ENCODE data around the gene SLC25A30. TPM values are rescaled to one million over a fixed set of nuclear protein-coding genes. Genes with fewer than 3 reads are reported as not detected.

The SLC25A30 gene
- total and polyA plus RNA-seq, 4 donors: 5.4 to 59.2 (median 17.8) TPM

DNA sequence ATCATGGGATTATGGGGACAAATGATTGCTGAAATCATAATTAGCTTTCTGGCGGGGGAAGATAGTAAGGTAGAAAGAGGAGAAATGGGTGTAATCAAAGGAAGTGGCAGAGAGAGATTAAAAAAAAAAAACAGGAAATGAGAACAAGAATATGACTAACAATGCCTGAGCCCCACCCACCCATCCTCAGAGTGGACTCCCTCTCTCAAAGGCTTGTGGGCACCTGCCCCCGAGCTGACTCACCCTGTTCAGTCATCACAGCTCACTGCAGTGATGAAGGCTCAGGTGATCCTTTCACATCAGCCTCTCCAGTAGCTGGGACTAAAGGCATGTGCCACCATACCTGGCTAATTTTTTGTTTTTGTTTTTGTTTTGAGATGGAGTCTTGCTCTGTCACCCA lies 50.8 kb downstream of the SLC25A30 start:
- Histone ChIP-seq H3K4me1 (ENCODE audit: control insufficient read depth in 4 of 4, insufficient read depth in 4 of 4, low read length in 3 of 4) (peaks cover 0 to 7% (median 3%) of the 10 kb centered on the region in 4 donors), H3K27ac (ENCODE audit: low read depth in 1 of 2, low read length in 2 of 2) (no peak overlapping the region), H3K4me3 (ENCODE audit: low read depth in 1 of 3, low read length in 3 of 3) (no peak overlapping the region), H3K9ac (ENCODE audit: low read depth in 1 of 2, low read length in 2 of 2) (no peak overlapping the region), H3K36me3 (ENCODE audit: control insufficient read depth in 4 of 4, insufficient read depth in 3 of 4, low read depth in 1 of 4, low read length in 3 of 4) (peaks cover 0 to 5% (median 2%) of the 10 kb centered on the region in 4 donors), H3K27me3 (ENCODE audit: control insufficient read depth in 4 of 4, insufficient read depth in 4 of 4, low read length in 3 of 4) (no peaks in the 10 kb centered on the region), H3K9me3 (ENCODE audit: control insufficient read depth in 4 of 4, low read length in 3 of 4) (no peaks in the 10 kb centered on the region)
- 52% methylated on average over 2 of the region's 2 CpGs for WGBS
- DNase-seq (ENCODE audit: low spot score): no peak
- TF ChIP-seq RXRA (IDR thresholded peaks at IDR 0.05) (no peak), HNF4A (conservative IDR thresholded peaks at IDR 0.05) (no peak), JUND (IDR thresholded peaks at IDR 0.05) (no peak), ZBTB33 (IDR thresholded peaks at IDR 0.05) (no peak), SP1 (IDR thresholded peaks at IDR 0.05) (no peak), FOXA2 (IDR thresholded peaks at IDR 0.05) (no peak)
- TF ChIP-seq, protein P1, sequence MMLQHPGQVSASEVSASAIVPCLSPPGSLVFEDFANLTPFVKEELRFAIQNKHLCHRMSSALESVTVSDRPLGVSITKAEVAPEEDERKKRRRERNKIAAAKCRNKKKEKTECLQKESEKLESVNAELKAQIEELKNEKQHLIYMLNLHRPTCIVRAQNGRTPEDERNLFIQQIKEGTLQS (IDR thresholded peaks at IDR 0.05): no peak

DNA sequence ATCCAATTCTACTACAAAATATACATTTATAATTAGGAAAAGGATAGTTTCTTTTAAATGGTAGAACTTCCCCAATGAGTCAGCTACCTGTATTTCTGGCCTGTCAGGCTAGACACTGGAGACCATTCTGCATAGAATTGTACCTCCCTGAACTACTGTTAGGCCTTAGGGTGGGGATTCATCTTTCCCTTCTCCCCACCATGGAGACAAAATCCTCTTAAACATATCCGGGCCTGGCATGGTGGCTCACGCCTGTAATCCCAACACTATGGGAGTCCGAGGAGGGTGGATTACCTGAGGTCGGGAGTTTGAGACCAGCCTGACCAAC lies 52.7 kb downstream of the SLC25A30 start:
- Histone ChIP-seq H3K27ac (ENCODE audit: low read depth in 1 of 2, low read length in 2 of 2) (no peak overlapping the region), H3K27me3 (ENCODE audit: control insufficient read depth in 4 of 4, insufficient read depth in 4 of 4, low read length in 3 of 4) (no peaks in the 10 kb centered on the region), H3K36me3 (ENCODE audit: control insufficient read depth in 4 of 4, insufficient read depth in 3 of 4, low read depth in 1 of 4, low read length in 3 of 4) (peaks cover under 1 to 5% (median 2%) of the 10 kb centered on the region in 4 donors), H3K4me3 (ENCODE audit: low read depth in 1 of 3, low read length in 3 of 3) (no peak overlapping the region), H3K9me3 (ENCODE audit: control insufficient read depth in 4 of 4, low read length in 3 of 4) (no peaks in the 10 kb centered on the region), H3K4me1 (ENCODE audit: control insufficient read depth in 4 of 4, insufficient read depth in 4 of 4, low read length in 3 of 4) (no peaks in the 10 kb centered on the region), H3K9ac (ENCODE audit: low read depth in 1 of 2, low read length in 2 of 2) (no peak overlapping the region)
- WGBS: 96% methylated on average over 4 of the region's 4 CpGs
- no peak for DNase-seq (ENCODE audit: low spot score)
- no peak for TF ChIP-seq MAX (IDR thresholded peaks at IDR 0.05)
- TF ChIP-seq NR2F2 (IDR thresholded peaks at IDR 0.05): no peak
- TF ChIP-seq, protein P1 (IDR thresholded peaks at IDR 0.05): no peak
- no peak for TF ChIP-seq EGR1 (IDR thresholded peaks at IDR 0.05; ENCODE audit: low read depth in 2 of 2)
- no peak for TF ChIP-seq RXRA (IDR thresholded peaks at IDR 0.05)
- no peak for TF ChIP-seq ZBTB33 (IDR thresholded peaks at IDR 0.05)
- TF ChIP-seq JUND (IDR thresholded peaks at IDR 0.05): no peak

DNA sequence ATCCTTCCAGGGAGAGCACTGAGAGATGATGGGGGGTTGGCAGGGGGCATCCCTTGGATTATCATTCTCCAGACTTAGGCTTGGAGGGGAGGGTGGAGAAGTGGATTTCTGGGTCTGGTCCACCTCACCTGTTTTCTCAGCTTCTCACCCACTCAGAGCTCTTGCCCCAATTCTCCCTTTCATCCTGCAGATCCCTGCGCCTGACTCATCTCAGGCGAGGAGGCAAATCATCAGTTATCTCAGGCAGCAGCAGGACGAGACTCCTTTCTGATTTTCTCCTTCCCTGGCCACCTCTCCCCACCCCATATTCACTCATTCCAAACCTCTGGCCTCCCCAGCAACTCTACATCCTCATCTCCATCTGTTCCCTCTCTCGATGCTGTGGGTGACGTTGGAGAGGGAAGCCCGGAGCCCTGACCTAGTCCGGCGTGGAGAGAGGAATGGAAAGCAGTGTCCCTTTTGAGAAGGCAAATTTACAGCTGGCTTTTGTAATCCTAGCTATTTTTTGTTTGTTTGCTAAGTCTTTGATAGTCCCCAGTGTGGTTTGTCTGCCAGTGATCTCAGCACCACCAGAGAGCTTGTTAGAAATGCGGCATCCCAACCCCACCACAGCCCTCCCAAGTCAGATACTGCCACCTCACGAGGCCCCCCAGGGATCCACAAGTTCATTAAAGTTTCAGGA lies 53.2 kb downstream of the SLC25A30 start:
- Histone ChIP-seq H3K9ac (ENCODE audit: low read depth in 1 of 2, low read length in 2 of 2) (no peak overlapping the region), H3K4me3 (ENCODE audit: low read depth in 1 of 3, low read length in 3 of 3) (no peak overlapping the region), H3K4me1 (ENCODE audit: control insufficient read depth in 4 of 4, insufficient read depth in 4 of 4, low read length in 3 of 4) (no peaks in the 10 kb centered on the region), H3K27ac (ENCODE audit: low read depth in 1 of 2, low read length in 2 of 2) (no peak overlapping the region), H3K36me3 (ENCODE audit: control insufficient read depth in 4 of 4, insufficient read depth in 3 of 4, low read depth in 1 of 4, low read length in 3 of 4) (peaks cover 1 to 5% (median 3%) of the 10 kb centered on the region in 4 donors), H3K27me3 (ENCODE audit: control insufficient read depth in 4 of 4, insufficient read depth in 4 of 4, low read length in 3 of 4) (no peaks in the 10 kb centered on the region), H3K9me3 (ENCODE audit: control insufficient read depth in 4 of 4, low read length in 3 of 4) (no peaks in the 10 kb centered on the region)
- 96% methylated on average over 10 of the region's 10 CpGs for WGBS
- DNase-seq (ENCODE audit: low spot score): no peak
- TF ChIP-seq FOXA1 (IDR thresholded peaks at IDR 0.05) (no peak), SP1 (IDR thresholded peaks at IDR 0.05) (no peak), HNF4G (IDR thresholded peaks at IDR 0.05) (no peak), JUND (IDR thresholded peaks at IDR 0.05) (no peak), MAX (IDR thresholded peaks at IDR 0.05) (no peak), FOXA2 (IDR thresholded peaks at IDR 0.05) (no peak), YY1 (IDR thresholded peaks at IDR 0.05) (no peak), RXRA (IDR thresholded peaks at IDR 0.05) (no peak), HNF4A (conservative IDR thresholded peaks at IDR 0.05) (no peak)
- TF ChIP-seq, protein P1 (IDR thresholded peaks at IDR 0.05): no peak
- TF ChIP-seq, protein P2, sequence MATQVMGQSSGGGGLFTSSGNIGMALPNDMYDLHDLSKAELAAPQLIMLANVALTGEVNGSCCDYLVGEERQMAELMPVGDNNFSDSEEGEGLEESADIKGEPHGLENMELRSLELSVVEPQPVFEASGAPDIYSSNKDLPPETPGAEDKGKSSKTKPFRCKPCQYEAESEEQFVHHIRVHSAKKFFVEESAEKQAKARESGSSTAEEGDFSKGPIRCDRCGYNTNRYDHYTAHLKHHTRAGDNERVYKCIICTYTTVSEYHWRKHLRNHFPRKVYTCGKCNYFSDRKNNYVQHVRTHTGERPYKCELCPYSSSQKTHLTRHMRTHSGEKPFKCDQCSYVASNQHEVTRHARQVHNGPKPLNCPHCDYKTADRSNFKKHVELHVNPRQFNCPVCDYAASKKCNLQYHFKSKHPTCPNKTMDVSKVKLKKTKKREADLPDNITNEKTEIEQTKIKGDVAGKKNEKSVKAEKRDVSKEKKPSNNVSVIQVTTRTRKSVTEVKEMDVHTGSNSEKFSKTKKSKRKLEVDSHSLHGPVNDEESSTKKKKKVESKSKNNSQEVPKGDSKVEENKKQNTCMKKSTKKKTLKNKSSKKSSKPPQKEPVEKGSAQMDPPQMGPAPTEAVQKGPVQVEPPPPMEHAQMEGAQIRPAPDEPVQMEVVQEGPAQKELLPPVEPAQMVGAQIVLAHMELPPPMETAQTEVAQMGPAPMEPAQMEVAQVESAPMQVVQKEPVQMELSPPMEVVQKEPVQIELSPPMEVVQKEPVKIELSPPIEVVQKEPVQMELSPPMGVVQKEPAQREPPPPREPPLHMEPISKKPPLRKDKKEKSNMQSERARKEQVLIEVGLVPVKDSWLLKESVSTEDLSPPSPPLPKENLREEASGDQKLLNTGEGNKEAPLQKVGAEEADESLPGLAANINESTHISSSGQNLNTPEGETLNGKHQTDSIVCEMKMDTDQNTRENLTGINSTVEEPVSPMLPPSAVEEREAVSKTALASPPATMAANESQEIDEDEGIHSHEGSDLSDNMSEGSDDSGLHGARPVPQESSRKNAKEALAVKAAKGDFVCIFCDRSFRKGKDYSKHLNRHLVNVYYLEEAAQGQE (IDR thresholded peaks at IDR 0.05): no peak
- TF ChIP-seq, protein P3, sequence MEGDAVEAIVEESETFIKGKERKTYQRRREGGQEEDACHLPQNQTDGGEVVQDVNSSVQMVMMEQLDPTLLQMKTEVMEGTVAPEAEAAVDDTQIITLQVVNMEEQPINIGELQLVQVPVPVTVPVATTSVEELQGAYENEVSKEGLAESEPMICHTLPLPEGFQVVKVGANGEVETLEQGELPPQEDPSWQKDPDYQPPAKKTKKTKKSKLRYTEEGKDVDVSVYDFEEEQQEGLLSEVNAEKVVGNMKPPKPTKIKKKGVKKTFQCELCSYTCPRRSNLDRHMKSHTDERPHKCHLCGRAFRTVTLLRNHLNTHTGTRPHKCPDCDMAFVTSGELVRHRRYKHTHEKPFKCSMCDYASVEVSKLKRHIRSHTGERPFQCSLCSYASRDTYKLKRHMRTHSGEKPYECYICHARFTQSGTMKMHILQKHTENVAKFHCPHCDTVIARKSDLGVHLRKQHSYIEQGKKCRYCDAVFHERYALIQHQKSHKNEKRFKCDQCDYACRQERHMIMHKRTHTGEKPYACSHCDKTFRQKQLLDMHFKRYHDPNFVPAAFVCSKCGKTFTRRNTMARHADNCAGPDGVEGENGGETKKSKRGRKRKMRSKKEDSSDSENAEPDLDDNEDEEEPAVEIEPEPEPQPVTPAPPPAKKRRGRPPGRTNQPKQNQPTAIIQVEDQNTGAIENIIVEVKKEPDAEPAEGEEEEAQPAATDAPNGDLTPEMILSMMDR (IDR thresholded peaks at IDR 0.05; ENCODE audit: low read depth, low read length, missing input control): no peak
